AG08396 (cell line): Measurements from ENCODE around the gene ATPAF2.

Experiments used
- DNase-seq: peaks from one replicate; pipeline ENCODE4 v3.0.0; 2012; ENCODE audit warnings: low spot score, mixed read lengths

ATPAF2 gene

DNA sequence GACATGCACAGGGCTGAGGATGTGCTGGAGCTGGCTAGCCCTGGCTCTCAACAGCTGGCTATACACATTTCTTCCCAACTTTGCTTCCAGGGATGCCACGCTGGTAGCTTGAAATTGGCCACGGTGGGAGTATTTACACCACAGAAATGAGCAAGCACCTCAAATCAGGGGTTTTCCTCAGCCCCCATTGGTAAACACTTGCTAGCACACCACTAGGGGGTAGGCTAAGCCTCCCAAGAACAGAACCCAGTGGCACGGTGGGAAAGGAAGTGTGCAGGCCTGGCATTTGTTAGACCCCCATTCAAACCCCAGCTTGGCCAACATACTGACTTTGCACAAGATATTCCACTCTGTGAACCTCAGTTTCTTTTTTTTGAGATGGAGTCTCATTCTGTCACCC, 53.4 kb downstream of the ATPAF2 start:
- no peak for DNase-seq

DNA sequence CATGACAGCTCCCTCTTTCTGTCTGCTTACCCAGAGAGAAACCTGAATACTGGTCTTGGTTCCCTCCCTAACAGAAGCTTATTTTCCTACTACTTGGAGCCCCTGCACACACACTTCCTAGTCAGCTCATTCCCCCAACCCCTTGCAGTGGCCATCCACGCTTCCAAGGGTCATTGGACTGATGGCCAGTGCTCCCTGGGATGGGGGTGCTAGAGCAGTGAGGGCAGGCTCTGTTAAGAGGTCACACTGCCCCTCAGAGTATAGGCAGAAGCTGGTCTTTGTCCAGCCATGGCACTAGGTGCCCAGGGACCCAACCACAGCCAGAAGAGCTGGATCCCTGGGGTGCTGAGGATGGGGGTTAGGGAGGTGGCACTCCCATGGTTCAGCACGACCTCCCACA, 53.8 kb downstream of the ATPAF2 start:
- DNase-seq, result no peak

DNA sequence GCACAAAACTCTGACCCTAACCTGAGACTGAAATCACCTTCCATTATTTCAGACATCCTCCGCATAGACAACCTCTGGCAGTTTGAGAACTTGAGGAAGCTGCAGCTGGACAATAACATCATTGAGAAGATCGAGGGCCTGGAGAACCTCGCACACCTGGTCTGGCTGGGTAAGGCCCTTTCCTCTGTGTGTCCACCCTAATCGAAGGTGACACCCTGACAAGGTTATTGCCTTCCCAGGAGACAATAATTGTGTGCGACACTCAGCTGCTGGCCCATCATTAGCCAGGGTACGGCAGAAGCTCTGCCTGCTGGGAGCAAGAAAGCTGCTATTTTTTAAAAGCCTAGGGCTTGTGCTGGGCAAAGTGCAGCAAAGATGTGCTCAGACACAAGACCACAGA, 55.2 kb downstream of the ATPAF2 start:
- DNase-seq, result no peak

DNA sequence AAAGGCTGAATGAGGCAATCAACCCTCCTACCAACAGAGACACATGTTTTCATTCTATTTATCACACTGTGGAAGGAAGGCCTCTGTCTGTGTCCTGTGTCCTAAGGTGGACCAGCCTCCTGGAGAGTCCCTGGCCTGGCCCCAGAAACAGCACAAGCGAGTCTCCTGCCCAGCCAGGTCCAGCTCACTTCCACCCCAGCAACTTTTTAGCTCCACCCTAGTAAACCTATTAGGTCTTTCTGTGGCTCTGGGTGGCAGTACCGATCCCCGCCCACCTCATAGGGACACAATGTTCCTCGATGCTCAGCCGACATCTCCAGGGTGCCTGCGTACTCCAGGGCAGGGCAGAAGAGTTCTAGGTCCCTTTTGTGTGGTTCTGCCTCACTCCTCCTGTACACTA, 55.6 kb downstream of the ATPAF2 start:
- no peak for DNase-seq

DNA sequence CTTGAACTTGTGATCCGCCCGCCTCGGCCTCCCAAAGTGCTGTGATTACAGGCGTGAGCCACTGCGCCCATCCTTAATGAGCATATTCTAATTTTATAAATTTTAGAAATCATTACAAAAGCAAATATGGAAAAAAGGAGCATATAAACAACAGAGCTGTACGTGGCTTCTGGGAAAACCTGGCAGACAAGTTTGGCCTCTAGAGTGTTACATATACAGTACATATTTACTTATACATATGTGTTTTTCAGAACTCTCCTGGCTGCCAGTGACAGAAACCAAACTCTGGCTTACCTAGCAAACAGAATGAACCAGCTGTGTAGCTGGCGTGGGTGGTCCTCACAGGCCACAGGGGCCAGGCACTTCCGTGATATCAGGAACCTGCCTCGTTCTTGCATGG, 56.2 kb downstream of the ATPAF2 start:
- DNase-seq, result no peak

DNA sequence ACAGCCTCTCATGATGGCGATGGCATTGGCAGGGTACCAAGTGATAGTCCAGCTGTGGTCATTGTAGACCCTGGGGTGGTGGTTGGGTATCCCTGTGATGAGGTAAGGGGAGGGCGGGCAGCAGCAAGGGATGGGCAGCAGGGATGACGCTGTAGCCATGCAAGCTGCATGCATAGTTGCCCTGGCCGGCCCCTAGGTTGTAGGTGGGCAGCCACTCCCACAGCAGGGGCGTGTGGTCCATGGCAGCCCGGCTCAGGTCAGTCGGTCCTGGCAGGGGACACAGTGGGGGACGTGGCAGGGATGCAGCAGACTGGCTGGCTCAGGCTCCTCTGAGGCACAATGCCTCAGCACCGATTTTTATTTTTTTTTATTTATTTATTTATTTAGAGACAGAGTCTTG, 57.6 kb downstream of the ATPAF2 start:
- DNase-seq, result no peak

DNA sequence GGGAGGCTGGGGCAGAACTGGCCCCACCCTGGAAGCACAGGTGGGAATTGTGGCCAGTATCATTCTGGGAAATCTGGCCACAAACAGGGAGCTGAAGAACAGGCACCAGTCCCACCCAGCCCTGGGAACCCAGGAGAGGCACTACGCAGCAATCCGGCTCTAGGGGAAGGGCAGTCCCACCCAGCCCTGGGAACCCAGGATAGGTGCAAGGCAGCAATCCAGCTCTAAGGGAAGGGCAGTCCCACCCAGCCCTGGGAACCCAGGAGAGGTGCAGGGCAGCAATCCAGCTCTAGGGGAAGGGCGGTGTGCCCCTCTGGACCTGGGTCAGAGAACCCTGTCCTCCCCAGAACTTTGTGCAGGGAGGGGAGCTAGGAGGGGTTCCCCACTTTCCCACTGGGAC, 59.2 kb downstream of the ATPAF2 start:
- DNase-seq, result no peak

DNA sequence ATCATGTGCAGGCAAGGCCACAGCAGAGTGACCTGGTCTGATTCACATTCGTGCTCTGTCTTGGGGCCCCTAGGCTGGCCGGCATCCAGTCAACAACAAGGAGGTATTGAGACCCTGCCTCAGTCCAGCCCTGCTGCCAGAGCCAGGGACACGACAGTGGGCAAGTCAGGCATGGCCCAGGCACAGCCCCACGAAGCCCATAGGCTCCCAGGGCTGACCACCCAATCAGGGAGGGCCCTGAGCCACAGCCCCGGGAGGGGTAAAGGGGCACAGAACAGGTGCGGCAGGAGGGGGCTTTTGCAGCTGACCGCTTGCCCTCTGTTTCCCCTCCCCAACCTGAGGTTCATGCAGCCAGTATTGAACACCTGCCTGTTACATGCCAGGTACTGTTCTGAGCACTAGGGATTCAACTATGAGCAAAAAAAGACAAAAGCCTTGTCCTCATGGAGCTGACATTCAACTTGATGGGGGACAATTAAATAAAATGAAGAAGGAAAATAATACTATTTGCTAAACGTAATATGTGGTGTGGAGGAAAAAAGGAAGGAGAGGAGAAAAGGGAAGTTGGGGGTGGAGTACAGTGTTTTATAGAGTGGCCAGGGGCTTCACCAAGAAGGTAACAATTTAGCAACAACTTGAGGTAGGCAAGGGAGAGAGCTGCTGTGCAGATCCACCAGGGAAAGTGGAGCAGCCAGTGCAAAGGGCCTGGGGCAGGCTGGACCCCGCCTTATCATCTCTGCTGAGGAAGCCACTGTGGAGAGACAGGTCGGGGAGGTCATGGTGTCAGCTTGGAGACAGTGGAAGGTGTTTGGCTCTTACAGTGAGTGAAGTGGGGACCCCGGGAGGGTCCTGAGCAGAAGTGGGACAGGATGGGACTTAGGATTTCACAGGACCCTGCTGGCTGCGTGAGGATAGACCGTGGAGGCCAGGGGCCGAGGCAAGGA, 60.2 kb downstream of the ATPAF2 start:
- DNase-seq, result no peak

DNA sequence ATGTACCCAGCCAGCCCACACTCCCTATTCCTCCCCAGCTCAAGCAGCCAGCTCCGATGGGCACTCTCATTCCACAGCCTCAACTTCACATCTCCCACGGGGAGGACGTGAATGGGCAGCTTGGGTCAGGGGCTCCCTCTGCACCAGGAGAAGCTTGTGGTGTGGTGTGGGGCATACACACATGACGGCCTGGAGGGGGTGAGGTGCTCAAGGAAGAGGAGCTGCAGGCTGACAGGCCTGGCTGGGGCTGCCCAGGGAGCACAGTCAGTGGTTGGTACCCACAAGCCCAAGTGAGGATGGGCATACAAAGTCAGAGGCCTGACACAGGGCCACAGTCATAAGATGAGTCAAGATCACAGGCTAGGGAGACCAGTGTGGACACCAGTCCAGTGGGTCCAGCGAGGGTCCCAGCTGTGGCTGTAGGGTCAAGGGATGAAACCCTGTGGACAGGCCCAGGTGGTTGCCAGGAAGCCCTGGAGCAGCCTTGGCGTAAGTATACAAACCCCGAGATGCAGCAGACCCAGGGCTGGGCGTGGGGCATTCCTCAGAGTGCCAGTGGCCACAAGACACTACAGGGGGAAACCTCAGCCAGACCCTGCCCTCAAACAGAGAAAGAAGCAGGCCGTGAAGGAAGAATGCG, 61.9 kb downstream of the ATPAF2 start:
- DNase-seq, result no peak

DNA sequence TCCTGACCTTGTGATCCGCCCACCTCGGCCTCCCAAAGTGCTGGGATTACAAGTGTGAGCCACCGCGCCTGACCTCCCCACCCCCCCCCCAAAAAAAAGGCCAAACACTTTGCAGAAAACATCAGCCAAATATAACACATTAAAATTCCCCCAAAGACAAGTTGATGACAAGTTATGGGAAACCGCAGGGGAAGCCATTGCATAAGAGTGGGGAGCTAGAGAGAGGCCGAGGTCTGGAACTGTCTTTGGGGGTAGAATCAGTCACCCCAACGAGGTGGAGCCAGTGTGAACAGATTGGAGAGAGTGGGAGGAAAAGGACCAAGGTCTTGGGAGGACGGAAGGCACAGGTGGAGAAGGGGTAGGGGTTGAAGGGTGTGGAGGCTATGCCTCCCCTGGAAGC, 63.5 kb downstream of the ATPAF2 start:
- DNase-seq, result no peak

DNA sequence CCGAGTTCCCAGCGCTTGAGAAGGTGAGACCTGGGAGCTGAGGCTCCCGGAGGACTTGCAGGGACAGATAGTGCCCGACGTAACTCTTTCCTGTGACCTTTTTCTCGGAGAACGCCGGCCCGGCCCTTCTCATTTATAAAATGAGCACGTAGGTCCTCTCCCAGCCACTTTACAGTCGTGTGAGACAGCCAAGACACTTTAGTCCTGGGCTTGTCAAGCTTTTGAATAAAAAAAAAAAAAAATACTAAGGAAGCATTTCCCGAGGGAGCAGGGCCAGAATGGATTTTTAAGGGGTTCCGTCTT, 66.1 kb downstream of the ATPAF2 start:
- DNase-seq, result no peak

DNA sequence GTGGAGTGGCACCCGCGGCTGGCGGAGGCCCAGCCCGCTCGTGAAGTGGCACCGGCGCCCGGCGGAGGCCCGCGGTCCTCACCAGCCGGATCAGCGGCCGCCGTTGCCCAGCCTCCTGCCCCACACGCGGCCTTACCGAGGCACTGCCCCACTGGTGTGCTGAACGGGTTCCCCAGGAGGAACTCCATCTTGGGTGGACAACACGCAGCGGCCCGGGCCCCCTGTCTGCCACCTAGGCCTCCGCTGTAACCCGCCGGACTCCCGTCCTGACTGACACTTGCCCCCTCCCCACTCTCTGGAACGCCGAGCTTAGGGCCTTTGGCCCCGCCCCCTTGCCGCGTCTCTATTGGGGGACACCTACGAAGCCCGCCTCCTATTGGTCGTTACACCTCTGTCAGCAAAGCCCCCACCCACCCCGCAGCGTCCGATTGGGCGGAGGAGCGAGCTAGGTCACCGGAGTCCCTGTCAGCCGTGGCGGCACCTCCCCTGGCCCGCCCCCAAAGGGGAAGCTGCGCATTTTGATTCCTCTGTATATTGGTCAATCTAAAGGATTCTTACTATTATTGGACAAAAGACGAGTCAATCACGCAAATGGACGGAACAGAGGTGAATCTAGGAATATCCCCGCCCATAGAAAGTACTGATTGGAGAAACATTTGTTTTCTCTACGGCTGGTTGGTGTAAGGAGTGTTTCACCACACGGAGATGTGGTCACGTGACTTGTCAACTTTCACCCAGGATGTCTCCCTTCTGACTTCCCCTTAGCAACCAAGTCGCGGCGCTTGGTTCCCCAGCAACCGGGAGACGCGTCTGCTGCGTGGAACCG, 66.6 kb downstream of the ATPAF2 start, which contains the start of the genes DRC3 and TOM1L2:
TSS of gene DRC3 (plus strand) at position 737 of the 826 bp plus-strand sequence. CDS start 4,737 bp downstream, outside the sequence.
TSS of gene TOM1L2 (minus strand) at position 275 of the 826 bp plus-strand sequence. CDS start at position 188, 87 bp downstream.
- peak; percentile 99 for DNase-seq

DNA sequence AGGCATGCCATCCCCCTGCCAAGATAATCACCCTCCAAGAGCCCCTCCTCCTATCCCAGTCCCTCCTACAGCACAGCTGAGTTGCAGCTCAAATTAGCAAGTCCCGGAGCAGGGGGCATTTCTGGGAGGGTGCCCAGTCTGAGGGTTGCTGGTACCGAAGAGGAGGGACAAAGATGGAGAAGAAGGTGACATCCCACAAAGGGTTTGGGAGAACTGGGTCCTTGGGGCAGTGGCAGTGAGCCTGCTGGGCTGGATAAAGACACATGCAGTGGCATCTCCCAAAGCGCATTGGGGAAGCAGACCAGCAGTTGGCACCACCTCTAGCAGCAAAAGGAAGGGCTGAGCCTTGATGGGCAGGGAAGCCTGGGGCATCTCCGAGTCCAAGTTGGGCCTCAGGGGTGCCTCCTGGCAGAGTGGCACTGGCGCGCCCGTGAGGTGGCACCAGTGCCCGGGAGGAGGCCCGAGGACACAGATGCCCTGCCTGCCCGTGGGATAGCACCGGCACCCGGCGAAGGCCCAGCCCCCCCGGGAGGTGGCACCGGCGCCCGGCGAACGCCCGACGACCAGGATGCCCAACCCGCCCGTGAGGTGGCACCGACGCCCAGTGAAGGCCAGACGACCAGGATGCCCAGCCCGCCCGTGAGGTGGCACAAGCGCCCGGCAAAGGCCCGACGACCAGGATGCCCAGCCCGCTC, 67.4 kb downstream of the ATPAF2 start:
- peak; percentile 25 for DNase-seq

DNA sequence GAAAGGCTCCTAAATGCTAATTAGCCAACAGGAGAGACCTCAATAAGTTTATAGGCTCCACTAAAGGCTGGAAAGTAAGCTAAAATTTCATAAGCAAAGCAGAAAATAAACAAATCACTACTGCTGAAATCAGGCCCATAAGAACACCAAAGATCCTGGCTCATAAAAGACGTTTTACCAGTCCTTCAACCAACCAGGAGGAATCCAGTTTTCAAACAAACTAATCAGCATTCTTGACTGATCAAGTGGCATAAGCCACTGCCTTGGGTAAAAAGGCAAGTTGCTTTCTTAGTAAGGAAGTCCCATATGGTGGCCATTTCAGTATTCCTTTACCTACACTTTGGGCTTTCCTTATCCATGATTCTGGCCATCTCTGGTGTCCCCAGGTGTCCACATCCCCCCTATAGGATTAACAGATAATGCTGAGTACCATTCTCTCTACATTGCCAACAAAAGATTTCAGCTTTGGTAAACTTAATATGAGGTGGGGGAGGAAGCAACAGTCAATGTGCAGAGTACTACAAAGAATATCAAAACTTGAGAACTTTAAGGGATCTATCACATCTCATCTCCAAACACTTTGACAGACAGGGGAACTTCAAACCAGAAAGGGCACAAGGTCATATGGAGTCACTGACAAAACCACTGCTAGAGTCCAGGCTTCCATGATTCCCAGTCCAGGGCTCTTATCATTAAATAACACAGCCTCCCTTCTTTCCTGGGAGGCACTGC, 68.1 kb downstream of the ATPAF2 start:
- no peak for DNase-seq
